GM15510 (cell line): ENCODE data around the gene ENOX1.

Experiments
- POLR2A ChIP-seq: IDR thresholded peaks from 3 replicates; pipeline ENCODE4 v1.6.1; 2011; ENCODE audit warnings: borderline replicate concordance; ENCODE audit not compliant: insufficient read length; ENCODE audit errors: extremely low read depth

Gene ENOX1

GRCh38 chr13:43648733-43649132 lies 138.0 kb downstream of the ENOX1 start:
- no peak for TF ChIP-seq POLR2A

- TF ChIP-seq POLR2A: no peak
Measured at GRCh38 chr13:43647471-43647870, 139.3 kb downstream of the ENOX1 start.

GRCh38 chr13:43640476-43640875 lies 146.3 kb downstream of the ENOX1 start:
- TF ChIP-seq POLR2A: no peak

- no peak for TF ChIP-seq POLR2A
Measured at GRCh38 chr13:43631106-43631505, 155.7 kb downstream of the ENOX1 start.

GRCh38 chr13:43629691-43630480 lies 156.9 kb downstream of the ENOX1 start:
- no peak for TF ChIP-seq POLR2A

- TF ChIP-seq POLR2A: no peak
Measured at GRCh38 chr13:43626994-43627393, 159.8 kb downstream of the ENOX1 start.

GRCh38 chr13:43614063-43614462 lies 172.7 kb downstream of the ENOX1 start:
- TF ChIP-seq POLR2A: no peak

GRCh38 chr13:43611281-43612273 lies 175.2 kb downstream of the ENOX1 start:
- TF ChIP-seq POLR2A: no peak

GRCh38 chr13:43608400-43609137 lies 178.2 kb downstream of the ENOX1 start:
- no peak for TF ChIP-seq POLR2A

- no peak for TF ChIP-seq POLR2A
Measured at GRCh38 chr13:43597599-43597945, 189.2 kb downstream of the ENOX1 start.

- TF ChIP-seq POLR2A: no peak
Measured at GRCh38 chr13:43596924-43597598, 189.7 kb downstream of the ENOX1 start.

- no peak for TF ChIP-seq POLR2A
Measured at GRCh38 chr13:43596006-43596405, 190.8 kb downstream of the ENOX1 start.

GRCh38 chr13:43587376-43587775 lies 199.4 kb downstream of the ENOX1 start:
- TF ChIP-seq POLR2A: no peak

GRCh38 chr13:43584751-43585150 lies 202.0 kb downstream of the ENOX1 start:
- no peak for TF ChIP-seq POLR2A
